ENCODE measurements around the gene FAM9C. TPM values are rescaled to one million over a fixed set of nuclear protein-coding genes. Genes with fewer than 3 reads are reported as not detected.

FAM9C gene
- polyA plus RNA-seq, 1 donor (not counting 4 experiments of a cell fraction or from before 2014, with no cell fraction given) = not detected

GRCh38 chrX:13082206-13083065, 38.0 kb upstream of the FAM9C start:
- H3K9me3 ChIP-seq (ENCODE audit: control insufficient read depth, low read depth, low read length) = no peaks in the 10 kb centered on the region
- FAIRE-seq = peak; percentile 9

GRCh38 chrX:13081395-13082205, 37.2 kb upstream of the FAM9C start:
- H3K79me2 ChIP-seq (ENCODE audit: control insufficient read depth, insufficient read depth, low read length) = no peaks in the 10 kb centered on the region
- no peaks in the 10 kb centered on the region for H3K9me3 ChIP-seq (ENCODE audit: control insufficient read depth, low read depth, low read length)
- no peak for DNase-seq (ENCODE audit: low read depth, low spot score)
- no peaks in the 10 kb centered on the region for H3K9me1 ChIP-seq (ENCODE audit: control insufficient read depth, extremely low read depth, insufficient read depth, low read length)
- H3K27ac ChIP-seq (ENCODE audit: control insufficient read depth, insufficient read depth, low read length) = no peak overlapping the region
- H2AFZ ChIP-seq (ENCODE audit: control insufficient read depth, low read length) = no peak overlapping the region
- no peaks in the 10 kb centered on the region for H4K20me1 ChIP-seq (ENCODE audit: control insufficient read depth, extremely low read depth, insufficient read depth, low read length)
- no peak overlapping the region for H3K4me2 ChIP-seq (ENCODE audit: control insufficient read depth, extremely low read depth, insufficient read depth, low read depth, low read length)
- H3K9ac ChIP-seq (ENCODE audit: control insufficient read depth, extremely low read depth, insufficient read depth, low read length) = no peak overlapping the region
- TF ChIP-seq EZH2 (IDR thresholded peaks at IDR 0.05; ENCODE audit: low read length) (no peak), CTCF (optimal IDR thresholded peaks at IDR 0.05 in 1 of 3, IDR thresholded peaks at IDR 0.05 in 1 of 3, conservative IDR thresholded peaks at IDR 0.05 in 1 of 3; ENCODE audit: extremely low read depth in 1 of 3, insufficient read depth in 2 of 3, low read length in 3 of 3) (no peak)
- dilution Hi-C loops (cut with MboI; ENCODE audit: extremely low pct_ligation_motif_present, low sequenced_read_pairs) = no loop called here
- no peak overlapping the region for H3K4me3 ChIP-seq (ENCODE audit: control insufficient read depth in 2 of 3, extremely low read depth in 1 of 3, insufficient read depth in 2 of 3, low read depth in 1 of 3, low read length in 3 of 3)
- no peaks in the 10 kb centered on the region for H3K27me3 ChIP-seq (ENCODE audit: control insufficient read depth, extremely low read depth, insufficient read depth, low read length)
- no peaks in the 10 kb centered on the region for H3K4me1 ChIP-seq (ENCODE audit: control insufficient read depth, extremely low read depth, insufficient read depth, low read length)
- no peaks in the 10 kb centered on the region for H3K36me3 ChIP-seq (ENCODE audit: control insufficient read depth in 2 of 2, extremely low read depth in 1 of 2, insufficient read depth in 2 of 2, low read length in 2 of 2)
- FAIRE-seq = no peak

More at GRCh38 chrX:13082206-13083065, 38.0 kb upstream of the FAM9C start:
- Histone ChIP-seq H3K79me2 (ENCODE audit: control insufficient read depth, insufficient read depth, low read length) (no peaks in the 10 kb centered on the region), H4K20me1 (ENCODE audit: control insufficient read depth, extremely low read depth, insufficient read depth, low read length) (no peaks in the 10 kb centered on the region), H3K9me1 (ENCODE audit: control insufficient read depth, extremely low read depth, insufficient read depth, low read length) (no peaks in the 10 kb centered on the region), H2AFZ (ENCODE audit: control insufficient read depth, low read length) (no peak overlapping the region), H3K36me3 (ENCODE audit: control insufficient read depth in 2 of 2, extremely low read depth in 1 of 2, insufficient read depth in 2 of 2, low read length in 2 of 2) (no peaks in the 10 kb centered on the region), H3K9ac (ENCODE audit: control insufficient read depth, extremely low read depth, insufficient read depth, low read length) (no peak overlapping the region), H3K4me1 (ENCODE audit: control insufficient read depth, extremely low read depth, insufficient read depth, low read length) (peaks cover 4% of the 10 kb centered on the region), H3K27ac (ENCODE audit: control insufficient read depth, insufficient read depth, low read length) (no peak overlapping the region), H3K4me3 (ENCODE audit: control insufficient read depth in 2 of 3, extremely low read depth in 1 of 3, insufficient read depth in 2 of 3, low read depth in 1 of 3, low read length in 3 of 3) (no peak overlapping the region), H3K4me2 (ENCODE audit: control insufficient read depth, extremely low read depth, insufficient read depth, low read depth, low read length) (no peak overlapping the region), H3K27me3 (ENCODE audit: control insufficient read depth, extremely low read depth, insufficient read depth, low read length) (no peaks in the 10 kb centered on the region)
- DNase-seq (ENCODE audit: low read depth, low spot score) = no peak
- dilution Hi-C loops (cut with MboI; ENCODE audit: extremely low pct_ligation_motif_present, low sequenced_read_pairs) = no loop called here
- no peak for TF ChIP-seq EZH2 (IDR thresholded peaks at IDR 0.05; ENCODE audit: low read length)
- no peak for TF ChIP-seq CTCF (optimal IDR thresholded peaks at IDR 0.05 in 1 of 3, IDR thresholded peaks at IDR 0.05 in 1 of 3, conservative IDR thresholded peaks at IDR 0.05 in 1 of 3; ENCODE audit: extremely low read depth in 1 of 3, insufficient read depth in 2 of 3, low read length in 3 of 3)
